ENCODE results near the gene PRKN.

DNA sequence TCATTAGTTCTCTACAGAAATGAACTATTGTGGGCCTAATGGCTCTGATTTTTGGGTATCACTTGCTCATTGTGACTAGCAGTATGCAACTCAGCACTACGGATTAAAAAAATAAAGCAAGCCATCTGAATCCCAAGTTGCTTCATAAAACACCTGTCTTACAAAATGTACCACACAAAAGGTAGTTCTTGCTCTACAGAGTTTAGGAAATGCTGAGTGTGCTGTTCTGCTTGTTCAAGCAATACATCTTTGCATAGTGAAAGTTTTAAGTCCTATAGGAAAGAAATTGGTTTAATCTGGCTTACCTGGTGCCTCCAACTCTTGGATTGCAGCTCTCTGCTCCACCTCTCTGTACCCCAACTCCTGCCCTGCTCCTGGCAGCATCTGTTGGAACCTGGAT, 1187.0 kb downstream of the PRKN start:
- TF ChIP-seq, protein P1, sequence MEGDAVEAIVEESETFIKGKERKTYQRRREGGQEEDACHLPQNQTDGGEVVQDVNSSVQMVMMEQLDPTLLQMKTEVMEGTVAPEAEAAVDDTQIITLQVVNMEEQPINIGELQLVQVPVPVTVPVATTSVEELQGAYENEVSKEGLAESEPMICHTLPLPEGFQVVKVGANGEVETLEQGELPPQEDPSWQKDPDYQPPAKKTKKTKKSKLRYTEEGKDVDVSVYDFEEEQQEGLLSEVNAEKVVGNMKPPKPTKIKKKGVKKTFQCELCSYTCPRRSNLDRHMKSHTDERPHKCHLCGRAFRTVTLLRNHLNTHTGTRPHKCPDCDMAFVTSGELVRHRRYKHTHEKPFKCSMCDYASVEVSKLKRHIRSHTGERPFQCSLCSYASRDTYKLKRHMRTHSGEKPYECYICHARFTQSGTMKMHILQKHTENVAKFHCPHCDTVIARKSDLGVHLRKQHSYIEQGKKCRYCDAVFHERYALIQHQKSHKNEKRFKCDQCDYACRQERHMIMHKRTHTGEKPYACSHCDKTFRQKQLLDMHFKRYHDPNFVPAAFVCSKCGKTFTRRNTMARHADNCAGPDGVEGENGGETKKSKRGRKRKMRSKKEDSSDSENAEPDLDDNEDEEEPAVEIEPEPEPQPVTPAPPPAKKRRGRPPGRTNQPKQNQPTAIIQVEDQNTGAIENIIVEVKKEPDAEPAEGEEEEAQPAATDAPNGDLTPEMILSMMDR (conservative IDR thresholded peaks at IDR 0.05 in 1 of 2, IDR thresholded peaks at IDR 0.05 in 1 of 2; ENCODE audit: low read depth in 1 of 2, low read length in 2 of 2), result no peak
- no peak for TF ChIP-seq EZH2 (IDR thresholded peaks at IDR 0.05; ENCODE audit: low read length, missing control alignments)

Data from fibroblast of lung (primary cell).